HL-60 (cell line): ENCODE results near the gene C11orf86.

ENCODE experiments used
- DNase-seq, 2 experiments: peaks; one replicate each; pipeline ENCODE4 v3.0.0-alpha.2; 2010 to 2020; ENCODE audit warnings: low read depth in 1 of 2, low spot score in 1 of 2
- H3K27ac ChIP-seq: fragments of 250-450 bp; sonication (Bioruptor Pico); replicated peaks from 2 replicates; pipeline ENCODE4 v1.5.1; 2020; ENCODE audit warnings: mild to moderate bottlenecking, moderate library complexity
- H3K27me3 ChIP-seq: fragments of 250-450 bp; sonication (Bioruptor Pico); 2 replicates; pipeline ENCODE4 v1.5.1; 2021; ENCODE audit warnings: mild to moderate bottlenecking, moderate library complexity; ENCODE audit not compliant: insufficient read depth, poor library complexity, severe bottlenecking
- H3K4me3 ChIP-seq: replicated peaks from 2 replicates; pipeline ENCODE4 v1.5.1; 2011; ENCODE audit warnings: mild to moderate bottlenecking, control low read depth, low read length; ENCODE audit not compliant: insufficient read depth
- GABPA ChIP-seq: IDR thresholded peaks from 2 replicates; pipeline ENCODE4 v1.6.1; 2012; ENCODE audit warnings: low read depth
- POLR2AphosphoS5 ChIP-seq: IDR thresholded peaks from 2 replicates; pipeline ENCODE4 v1.6.1; 2012; ENCODE audit warnings: low read depth
- SPI1 ChIP-seq: IDR thresholded peaks from 2 replicates; pipeline ENCODE4 v1.6.1; 2012; ENCODE audit warnings: low read depth, mild to moderate bottlenecking, borderline replicate concordance
- TF ChIP-seq, protein P1 (sequence below): IDR thresholded peaks from 2 replicates; pipeline ENCODE4 v1.6.1; 2012; ENCODE audit warnings: low read depth; ENCODE audit not compliant: insufficient replicate concordance
- TF ChIP-seq, protein P2 (sequence below): IDR thresholded peaks from one replicate; pipeline ENCODE4 v1.5.1; 2011; ENCODE audit warnings: low read length, control low read depth, inconsistent platforms; ENCODE audit not compliant: insufficient read depth

C11orf86 gene

DNA sequence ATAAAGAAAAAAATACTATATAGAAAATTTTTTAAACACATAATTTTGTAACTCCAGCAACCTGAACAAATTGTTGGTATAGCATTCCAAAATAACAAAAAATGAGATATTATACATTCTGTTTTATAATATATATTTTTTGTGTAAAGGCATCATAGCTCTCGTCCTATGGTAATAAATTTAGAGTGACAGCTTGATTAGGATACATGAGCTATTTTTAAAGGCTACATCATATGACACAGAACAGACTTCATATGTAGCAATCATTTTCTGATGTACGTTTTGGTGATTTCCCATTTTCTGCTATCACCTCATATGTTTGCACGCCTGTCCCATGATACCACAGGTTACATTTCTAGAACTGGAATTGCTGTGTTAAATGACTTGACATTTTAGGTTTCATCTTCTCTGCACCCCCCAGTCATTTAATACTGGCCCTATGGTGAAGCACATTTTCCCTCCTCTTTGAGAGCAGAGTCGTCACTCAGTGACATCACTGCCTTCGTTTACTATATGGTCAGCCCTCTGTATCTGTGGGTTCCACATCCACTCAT lies 36.4 kb upstream of the C11orf86 start:
- no peak for DNase-seq
- Histone ChIP-seq H3K27ac (no peak overlapping the region), H3K4me3 (no peak overlapping the region), H3K27me3 (no peaks in the 10 kb centered on the region)
- TF ChIP-seq GABPA (no peak), SPI1 (no peak), POLR2AphosphoS5 (no peak)
- TF ChIP-seq, protein P1, sequence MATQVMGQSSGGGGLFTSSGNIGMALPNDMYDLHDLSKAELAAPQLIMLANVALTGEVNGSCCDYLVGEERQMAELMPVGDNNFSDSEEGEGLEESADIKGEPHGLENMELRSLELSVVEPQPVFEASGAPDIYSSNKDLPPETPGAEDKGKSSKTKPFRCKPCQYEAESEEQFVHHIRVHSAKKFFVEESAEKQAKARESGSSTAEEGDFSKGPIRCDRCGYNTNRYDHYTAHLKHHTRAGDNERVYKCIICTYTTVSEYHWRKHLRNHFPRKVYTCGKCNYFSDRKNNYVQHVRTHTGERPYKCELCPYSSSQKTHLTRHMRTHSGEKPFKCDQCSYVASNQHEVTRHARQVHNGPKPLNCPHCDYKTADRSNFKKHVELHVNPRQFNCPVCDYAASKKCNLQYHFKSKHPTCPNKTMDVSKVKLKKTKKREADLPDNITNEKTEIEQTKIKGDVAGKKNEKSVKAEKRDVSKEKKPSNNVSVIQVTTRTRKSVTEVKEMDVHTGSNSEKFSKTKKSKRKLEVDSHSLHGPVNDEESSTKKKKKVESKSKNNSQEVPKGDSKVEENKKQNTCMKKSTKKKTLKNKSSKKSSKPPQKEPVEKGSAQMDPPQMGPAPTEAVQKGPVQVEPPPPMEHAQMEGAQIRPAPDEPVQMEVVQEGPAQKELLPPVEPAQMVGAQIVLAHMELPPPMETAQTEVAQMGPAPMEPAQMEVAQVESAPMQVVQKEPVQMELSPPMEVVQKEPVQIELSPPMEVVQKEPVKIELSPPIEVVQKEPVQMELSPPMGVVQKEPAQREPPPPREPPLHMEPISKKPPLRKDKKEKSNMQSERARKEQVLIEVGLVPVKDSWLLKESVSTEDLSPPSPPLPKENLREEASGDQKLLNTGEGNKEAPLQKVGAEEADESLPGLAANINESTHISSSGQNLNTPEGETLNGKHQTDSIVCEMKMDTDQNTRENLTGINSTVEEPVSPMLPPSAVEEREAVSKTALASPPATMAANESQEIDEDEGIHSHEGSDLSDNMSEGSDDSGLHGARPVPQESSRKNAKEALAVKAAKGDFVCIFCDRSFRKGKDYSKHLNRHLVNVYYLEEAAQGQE: no peak
- TF ChIP-seq, protein P2, sequence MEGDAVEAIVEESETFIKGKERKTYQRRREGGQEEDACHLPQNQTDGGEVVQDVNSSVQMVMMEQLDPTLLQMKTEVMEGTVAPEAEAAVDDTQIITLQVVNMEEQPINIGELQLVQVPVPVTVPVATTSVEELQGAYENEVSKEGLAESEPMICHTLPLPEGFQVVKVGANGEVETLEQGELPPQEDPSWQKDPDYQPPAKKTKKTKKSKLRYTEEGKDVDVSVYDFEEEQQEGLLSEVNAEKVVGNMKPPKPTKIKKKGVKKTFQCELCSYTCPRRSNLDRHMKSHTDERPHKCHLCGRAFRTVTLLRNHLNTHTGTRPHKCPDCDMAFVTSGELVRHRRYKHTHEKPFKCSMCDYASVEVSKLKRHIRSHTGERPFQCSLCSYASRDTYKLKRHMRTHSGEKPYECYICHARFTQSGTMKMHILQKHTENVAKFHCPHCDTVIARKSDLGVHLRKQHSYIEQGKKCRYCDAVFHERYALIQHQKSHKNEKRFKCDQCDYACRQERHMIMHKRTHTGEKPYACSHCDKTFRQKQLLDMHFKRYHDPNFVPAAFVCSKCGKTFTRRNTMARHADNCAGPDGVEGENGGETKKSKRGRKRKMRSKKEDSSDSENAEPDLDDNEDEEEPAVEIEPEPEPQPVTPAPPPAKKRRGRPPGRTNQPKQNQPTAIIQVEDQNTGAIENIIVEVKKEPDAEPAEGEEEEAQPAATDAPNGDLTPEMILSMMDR: no peak

DNA sequence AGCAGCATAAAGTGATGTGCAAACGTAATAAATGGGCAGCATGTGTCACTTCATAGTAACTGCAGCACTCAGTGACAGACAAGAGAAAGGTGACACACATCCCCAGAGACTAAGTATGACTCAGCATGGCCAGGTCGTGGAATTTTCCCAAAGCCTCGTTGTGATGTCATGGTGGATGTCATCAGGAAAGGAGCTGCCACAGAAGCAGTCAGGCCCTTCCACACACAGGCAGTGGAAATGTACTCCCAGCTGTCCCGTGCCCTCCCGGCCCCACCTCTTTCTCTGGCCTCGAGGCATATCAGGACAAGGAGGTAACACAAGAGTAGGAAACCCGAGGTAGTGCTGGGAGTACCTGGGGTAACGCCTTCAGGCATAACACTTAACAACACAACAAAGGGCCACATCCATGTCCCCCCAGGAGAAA lies 25.0 kb upstream of the C11orf86 start:
- no peak for TF ChIP-seq SPI1
- no peak for TF ChIP-seq GABPA
- TF ChIP-seq, protein P1: no peak
- TF ChIP-seq, protein P2: no peak
- no peak overlapping the region for H3K4me3 ChIP-seq
- H3K27me3 ChIP-seq: peaks cover 8% of the 10 kb centered on the region
- H3K27ac ChIP-seq: no peak overlapping the region
- no peak for DNase-seq

DNA sequence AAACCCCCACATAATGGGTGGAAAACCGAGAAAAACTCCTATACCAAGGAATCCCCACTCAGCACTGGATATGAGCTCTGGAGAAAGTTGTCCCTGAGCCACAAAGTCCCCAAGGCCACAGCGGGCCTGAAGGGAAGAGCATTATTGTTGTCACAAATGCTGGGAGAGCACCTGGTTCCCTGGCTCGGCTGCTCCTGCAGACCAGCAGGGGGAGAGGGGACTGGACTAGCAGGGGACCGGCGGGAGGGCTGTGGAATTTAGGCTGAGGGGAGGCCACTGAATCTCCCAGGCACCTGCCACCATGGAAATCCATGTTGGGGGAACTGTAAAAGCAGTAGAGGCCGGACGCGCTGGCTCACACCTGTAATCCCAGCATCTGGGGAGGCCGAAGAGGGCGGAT lies 24.0 kb upstream of the C11orf86 start:
- Histone ChIP-seq H3K27me3 (peaks cover 12% of the 10 kb centered on the region), H3K27ac (no peak overlapping the region), H3K4me3 (no peak overlapping the region)
- DNase-seq: no peak
- TF ChIP-seq GABPA: no peak
- TF ChIP-seq, protein P1: no peak
- TF ChIP-seq, protein P2: no peak
- no peak for TF ChIP-seq SPI1
- TF ChIP-seq POLR2AphosphoS5: no peak
